Left ventricle myocardium inferior (tissue), 1 donor: ENCODE results near the gene CACFD1. TPM values are rescaled to one million over a fixed set of nuclear protein-coding genes. Genes with fewer than 3 reads are reported as not detected.

Experiments
- DNase-seq: peaks from one replicate; pipeline ENCODE4 v3.0.0-alpha.2; 2020
- H3K27ac ChIP-seq: fragments of 200-600 bp; replicated peaks from 2 replicates; pipeline ENCODE4 v1.8.0; 2021
- H3K27me3 ChIP-seq: fragments of 200-600 bp; 2 replicates; pipeline ENCODE4 v1.8.0; 2021; ENCODE audit warnings: low read depth
- H3K36me3 ChIP-seq: fragments of 200-600 bp; 2 replicates; pipeline ENCODE4 v1.8.0; 2021
- H3K4me1 ChIP-seq: fragments of 200-600 bp; 2 replicates; pipeline ENCODE4 v1.8.0; 2021
- H3K4me3 ChIP-seq: fragments of 200-600 bp; 2 replicates; pipeline ENCODE4 v1.8.0; 2021; ENCODE audit warnings: mild to moderate bottlenecking, moderate library complexity
- H3K9me3 ChIP-seq: fragments of 200-600 bp; replicated peaks from 2 replicates; pipeline ENCODE4 v1.8.0; 2021
- intact Hi-C: fragments of 100-400 bp; cut with micrococcal nuclease; formaldehyde crosslinking; loops from one replicate; pipeline ENCODE4 v1.11.0; 2022
- total RNA-seq: library from RNA; stranded (reverse); fragmentation: NEBNext Ultra II Directional; extraction: Animal tissue kit (Norgen Biotek cat#: 25700); gene quantifications from one replicate; pipeline ENCODE4 v1.2.1, GENCODE V29; 2021
- TF ChIP-seq, protein P1 (sequence below): fragments of 200-600 bp; IDR thresholded peaks from 2 replicates; pipeline ENCODE4 v1.8.0; 2021; ENCODE audit warnings: antibody characterized with exemption, mild to moderate bottlenecking, borderline replicate concordance
- donor health status: DM: no; HTN: yes; CAD: no; lungs with severe emphysema.

CACFD1 gene
- total RNA-seq, 1 donor from 2014 or later = 11.5 TPM

DNA sequence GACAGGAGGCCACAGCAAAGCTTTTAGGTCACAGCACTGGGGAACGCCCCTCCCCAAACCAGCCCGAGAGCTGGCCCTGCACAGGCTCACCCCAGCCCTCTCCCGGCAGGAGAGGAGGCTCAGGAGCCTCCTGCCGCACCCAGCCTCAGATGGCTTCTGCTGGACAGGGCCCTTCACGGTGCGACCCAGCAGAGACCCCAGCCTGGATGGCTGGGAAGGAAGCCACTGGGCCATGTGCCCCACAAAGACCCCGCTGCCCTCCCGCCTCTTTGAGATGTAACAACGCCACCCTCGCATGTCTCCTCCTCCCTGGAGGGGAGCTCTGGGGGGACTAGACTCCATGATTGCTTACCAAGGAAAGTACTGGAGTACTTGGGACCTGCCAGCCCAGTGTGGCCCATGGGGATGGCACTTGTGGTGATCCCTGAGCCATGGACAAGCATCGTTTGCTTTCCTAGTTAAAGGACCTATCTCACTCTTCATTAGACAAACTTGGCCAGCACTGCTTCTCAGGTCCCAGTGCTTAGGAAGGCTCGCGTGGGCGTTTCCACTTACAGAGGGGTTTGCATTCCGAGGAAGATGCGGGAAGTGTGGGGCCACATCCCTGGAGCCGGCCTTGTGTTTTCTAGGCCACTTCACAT, 56.0 kb downstream of the CACFD1 start:
- Histone ChIP-seq H3K27me3 (peaks cover 12% of the 10 kb centered on the region), H3K27ac (no peak overlapping the region), H3K4me1 (peaks cover 18% of the 10 kb centered on the region), H3K4me3 (no peak overlapping the region), H3K9me3 (no peaks in the 10 kb centered on the region), H3K36me3 (no peaks in the 10 kb centered on the region)
- TF ChIP-seq, protein P1, sequence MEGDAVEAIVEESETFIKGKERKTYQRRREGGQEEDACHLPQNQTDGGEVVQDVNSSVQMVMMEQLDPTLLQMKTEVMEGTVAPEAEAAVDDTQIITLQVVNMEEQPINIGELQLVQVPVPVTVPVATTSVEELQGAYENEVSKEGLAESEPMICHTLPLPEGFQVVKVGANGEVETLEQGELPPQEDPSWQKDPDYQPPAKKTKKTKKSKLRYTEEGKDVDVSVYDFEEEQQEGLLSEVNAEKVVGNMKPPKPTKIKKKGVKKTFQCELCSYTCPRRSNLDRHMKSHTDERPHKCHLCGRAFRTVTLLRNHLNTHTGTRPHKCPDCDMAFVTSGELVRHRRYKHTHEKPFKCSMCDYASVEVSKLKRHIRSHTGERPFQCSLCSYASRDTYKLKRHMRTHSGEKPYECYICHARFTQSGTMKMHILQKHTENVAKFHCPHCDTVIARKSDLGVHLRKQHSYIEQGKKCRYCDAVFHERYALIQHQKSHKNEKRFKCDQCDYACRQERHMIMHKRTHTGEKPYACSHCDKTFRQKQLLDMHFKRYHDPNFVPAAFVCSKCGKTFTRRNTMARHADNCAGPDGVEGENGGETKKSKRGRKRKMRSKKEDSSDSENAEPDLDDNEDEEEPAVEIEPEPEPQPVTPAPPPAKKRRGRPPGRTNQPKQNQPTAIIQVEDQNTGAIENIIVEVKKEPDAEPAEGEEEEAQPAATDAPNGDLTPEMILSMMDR = no peak
- intact Hi-C loops = no loop called here
- no peak for DNase-seq

DNA sequence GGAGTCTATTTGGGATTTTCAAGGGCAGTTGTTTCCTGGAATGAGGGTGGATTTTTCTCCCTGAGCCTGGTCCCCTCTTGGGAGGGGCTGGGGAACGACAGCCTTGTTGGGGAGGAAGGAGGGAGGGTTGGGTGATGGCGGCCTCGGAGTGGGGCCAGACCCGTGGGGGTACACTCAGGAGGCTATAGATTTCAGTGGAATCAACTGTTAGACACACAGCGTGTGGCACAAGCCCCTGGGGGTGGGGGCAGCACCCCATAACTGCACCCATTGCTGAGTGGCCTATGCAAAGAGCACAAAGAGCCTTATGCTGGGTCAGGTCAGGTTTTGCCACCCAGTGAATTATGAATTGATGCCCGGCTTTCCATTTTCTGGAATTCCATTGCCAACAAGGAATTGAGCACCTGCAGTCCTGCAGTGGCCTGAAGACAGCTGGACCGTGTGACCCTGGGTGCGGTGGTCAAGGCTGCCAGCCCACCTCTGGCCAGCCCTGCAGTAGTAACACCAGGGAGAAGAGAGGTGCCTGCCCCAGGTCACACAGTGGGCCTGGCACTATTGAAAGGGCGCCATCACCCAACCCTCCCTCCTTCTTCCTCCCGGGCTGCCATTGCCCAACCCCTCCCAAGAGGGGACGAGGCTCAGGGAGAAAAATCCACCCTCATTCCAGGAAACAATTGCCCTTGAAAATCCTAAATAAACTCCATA, 56.6 kb downstream of the CACFD1 start:
- TF ChIP-seq, protein P1 = no peak
- peaks cover 12% of the 10 kb centered on the region for H3K27me3 ChIP-seq
- DNase-seq = no peak
- H3K27ac ChIP-seq = no peak overlapping the region
- no peak overlapping the region for H3K4me3 ChIP-seq
- no peaks in the 10 kb centered on the region for H3K9me3 ChIP-seq
- peaks cover 18% of the 10 kb centered on the region for H3K4me1 ChIP-seq
- no peaks in the 10 kb centered on the region for H3K36me3 ChIP-seq
- intact Hi-C loops = no loop called here

DNA sequence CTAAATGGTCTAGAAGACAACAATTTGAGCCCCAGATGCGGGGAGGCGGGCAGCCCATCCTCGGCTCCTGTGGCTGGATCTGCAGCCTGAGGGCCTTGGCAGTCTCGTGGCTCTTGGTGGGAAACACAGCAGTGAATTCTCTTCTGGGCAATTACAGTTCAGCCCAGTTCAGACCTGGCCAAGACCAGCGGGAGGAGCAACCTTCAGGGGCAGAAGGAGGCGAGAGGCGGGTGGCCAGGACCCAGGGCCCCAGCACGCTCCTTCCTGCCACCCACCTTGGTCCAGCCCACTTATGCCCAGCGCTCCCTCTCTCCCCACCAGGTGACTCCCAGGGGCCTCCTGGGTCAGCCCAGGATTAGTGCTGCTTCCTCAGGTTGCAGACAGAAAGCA, 57.2 kb downstream of the CACFD1 start:
- no peak for DNase-seq
- Histone ChIP-seq H3K9me3 (no peaks in the 10 kb centered on the region), H3K27ac (no peak overlapping the region), H3K36me3 (no peaks in the 10 kb centered on the region), H3K27me3 (peaks cover 12% of the 10 kb centered on the region), H3K4me3 (no peak overlapping the region), H3K4me1 (peaks cover 18% of the 10 kb centered on the region)
- intact Hi-C loops = no loop called here
- TF ChIP-seq, protein P1 = no peak

DNA sequence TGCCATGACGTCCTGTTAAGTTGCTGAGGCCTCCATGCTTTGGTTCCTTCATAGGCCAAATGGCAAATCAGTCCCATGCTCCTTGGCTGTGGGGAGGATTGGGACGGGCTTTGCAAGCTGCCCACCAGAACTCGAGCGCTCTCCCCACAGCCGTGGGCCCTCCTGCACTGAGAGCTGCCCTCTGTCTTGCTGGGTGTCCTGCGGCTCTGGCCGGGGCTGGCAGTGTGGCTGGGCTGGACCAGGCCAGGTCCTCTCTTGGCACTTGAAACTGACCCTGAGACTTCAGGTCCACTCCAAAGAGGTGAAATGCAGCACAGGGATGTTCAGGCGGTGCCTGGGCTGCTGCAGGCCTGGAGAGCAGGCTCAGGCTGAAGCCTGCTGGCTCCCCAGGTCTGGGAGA, 57.9 kb downstream of the CACFD1 start:
- Histone ChIP-seq H3K4me1 (peaks cover 18% of the 10 kb centered on the region), H3K4me3 (no peak overlapping the region), H3K27me3 (peaks cover 12% of the 10 kb centered on the region), H3K27ac (no peak overlapping the region), H3K36me3 (no peaks in the 10 kb centered on the region), H3K9me3 (no peaks in the 10 kb centered on the region)
- intact Hi-C loops = no loop called here
- DNase-seq = no peak
- TF ChIP-seq, protein P1 = no peak

DNA sequence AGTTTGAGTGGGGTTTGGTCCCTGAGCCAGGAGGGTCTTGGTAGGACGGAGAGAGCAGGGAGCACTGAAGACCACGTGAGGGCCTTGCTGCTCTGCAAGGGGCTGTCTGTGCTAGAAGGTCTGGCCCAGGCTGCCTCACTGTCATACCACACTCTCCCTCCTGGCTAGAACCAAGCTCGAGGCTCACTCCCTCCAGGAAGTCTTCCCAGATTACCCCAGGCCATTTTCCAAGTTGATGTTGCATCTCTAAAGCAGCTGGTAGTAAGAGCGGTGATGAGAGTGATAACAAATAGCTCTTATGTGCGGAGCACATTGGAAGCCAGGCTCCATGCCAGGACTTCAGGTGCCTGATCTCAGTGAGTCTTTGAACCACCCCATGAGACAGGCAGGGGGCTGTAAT, 58.4 kb downstream of the CACFD1 start:
- intact Hi-C loops = no loop called here

More for the DNA sequence above, 58.4 kb downstream of the CACFD1 start:
- TF ChIP-seq, protein P1 = no peak
- Histone ChIP-seq H3K36me3 (no peaks in the 10 kb centered on the region), H3K4me3 (no peak overlapping the region), H3K4me1 (peaks cover 14% of the 10 kb centered on the region), H3K27me3 (peaks cover 12% of the 10 kb centered on the region), H3K27ac (no peak overlapping the region), H3K9me3 (no peaks in the 10 kb centered on the region)
- DNase-seq = no peak
